ENCODE measurements around the gene SNIP1.

Gene SNIP1

GRCh38 chr1:37486680-37487618 lies 67.1 kb downstream of the SNIP1 start:
- peak overlapping the region; percentile 18 for H3K4me3 ChIP-seq
- TF ChIP-seq CTCF (IDR thresholded peaks at IDR 0.05), result peak; percentile 96

GRCh38 chr1:37485902-37486679 lies 68.0 kb downstream of the SNIP1 start:
- peak; percentile 76 for DNase-seq (ENCODE audit: low spot score)
- no peak for TF ChIP-seq CTCF (IDR thresholded peaks at IDR 0.05)
- Histone ChIP-seq H3K4me3 (peak overlapping the region; percentile 18), H3K27ac (peak overlapping the region; percentile 83 to 93)

More at GRCh38 chr1:37486680-37487618, 67.1 kb downstream of the SNIP1 start:
- peak; percentile 88 for DNase-seq (ENCODE audit: low spot score)
- H3K27ac ChIP-seq, result peak overlapping the region; percentile 83 to 93

Data from coronary artery (tissue), 2 donors.